22Rv1 (cell line): ENCODE measurements around the gene AGAP2.

Experiments
- CTCF ChIP-seq: fragments of 450-650 bp; IDR thresholded peaks from 2 replicates; pipeline ENCODE4 v1.5.1; 2017; ENCODE audit warnings: mild to moderate bottlenecking
- ZFX ChIP-seq: fragments of 450-650 bp; IDR thresholded peaks from 2 replicates; pipeline ENCODE4 v1.6.1; 2017; ENCODE audit warnings: antibody characterized with exemption, borderline replicate concordance

- TF ChIP-seq CTCF (no peak), ZFX (no peak)
Observed at GRCh38 chr12:57694459-57695019, 44.0 kb downstream of the AGAP2 start.
